GM12873 (cell line): Measurements from ENCODE around the gene MON1A.

Experiments used
- TF ChIP-seq, protein P1 (sequence below): IDR thresholded peaks from 2 replicates; pipeline ENCODE4 v1.5.1; 2012; ENCODE audit warnings: low read depth, mild to moderate bottlenecking, moderate library complexity, low read length, control low read depth; ENCODE audit not compliant: insufficient read depth; ENCODE audit errors: missing control alignments

MON1A gene

DNA sequence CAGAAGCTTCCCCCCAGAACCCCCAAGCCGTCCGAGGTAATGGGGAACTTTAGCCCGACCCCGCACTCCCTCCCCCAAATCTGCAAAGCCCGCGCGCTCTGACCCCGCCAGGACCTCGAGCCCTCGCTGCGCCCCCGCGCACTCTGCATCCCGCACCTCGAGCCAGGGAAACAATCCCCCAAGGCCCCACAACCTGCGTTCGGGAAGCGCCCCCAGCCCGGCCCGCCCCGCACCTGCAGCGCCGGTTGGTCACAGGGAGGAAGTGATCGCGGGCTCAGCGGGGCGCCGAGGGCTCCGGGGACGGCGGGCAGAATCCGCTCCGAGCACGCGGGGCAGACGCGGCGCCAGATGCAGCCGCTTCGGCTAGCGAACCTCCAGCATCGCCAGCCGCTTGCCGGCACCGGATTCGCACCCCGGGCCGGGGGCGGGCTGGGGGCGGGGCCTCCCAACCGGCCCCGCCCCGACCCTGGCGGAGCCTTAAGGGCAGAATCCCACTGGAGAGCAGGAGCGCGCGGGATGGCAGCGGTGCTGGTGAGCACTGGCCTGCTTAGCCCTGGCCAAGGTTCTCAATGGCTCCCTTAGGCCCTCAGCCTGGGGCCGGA, 60.0 kb downstream of the MON1A start, which contains the start of gene CAMKV:
CAMKV (minus strand) TSS at position 382 of the 602 bp plus-strand sequence. CDS start 7,518 bp downstream, outside the sequence.
- TF ChIP-seq, protein P1, sequence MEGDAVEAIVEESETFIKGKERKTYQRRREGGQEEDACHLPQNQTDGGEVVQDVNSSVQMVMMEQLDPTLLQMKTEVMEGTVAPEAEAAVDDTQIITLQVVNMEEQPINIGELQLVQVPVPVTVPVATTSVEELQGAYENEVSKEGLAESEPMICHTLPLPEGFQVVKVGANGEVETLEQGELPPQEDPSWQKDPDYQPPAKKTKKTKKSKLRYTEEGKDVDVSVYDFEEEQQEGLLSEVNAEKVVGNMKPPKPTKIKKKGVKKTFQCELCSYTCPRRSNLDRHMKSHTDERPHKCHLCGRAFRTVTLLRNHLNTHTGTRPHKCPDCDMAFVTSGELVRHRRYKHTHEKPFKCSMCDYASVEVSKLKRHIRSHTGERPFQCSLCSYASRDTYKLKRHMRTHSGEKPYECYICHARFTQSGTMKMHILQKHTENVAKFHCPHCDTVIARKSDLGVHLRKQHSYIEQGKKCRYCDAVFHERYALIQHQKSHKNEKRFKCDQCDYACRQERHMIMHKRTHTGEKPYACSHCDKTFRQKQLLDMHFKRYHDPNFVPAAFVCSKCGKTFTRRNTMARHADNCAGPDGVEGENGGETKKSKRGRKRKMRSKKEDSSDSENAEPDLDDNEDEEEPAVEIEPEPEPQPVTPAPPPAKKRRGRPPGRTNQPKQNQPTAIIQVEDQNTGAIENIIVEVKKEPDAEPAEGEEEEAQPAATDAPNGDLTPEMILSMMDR: no peak

GRCh38 chr3:49868862-49869466, 60.6 kb downstream of the MON1A start:
- TF ChIP-seq, protein P1: no peak

DNA sequence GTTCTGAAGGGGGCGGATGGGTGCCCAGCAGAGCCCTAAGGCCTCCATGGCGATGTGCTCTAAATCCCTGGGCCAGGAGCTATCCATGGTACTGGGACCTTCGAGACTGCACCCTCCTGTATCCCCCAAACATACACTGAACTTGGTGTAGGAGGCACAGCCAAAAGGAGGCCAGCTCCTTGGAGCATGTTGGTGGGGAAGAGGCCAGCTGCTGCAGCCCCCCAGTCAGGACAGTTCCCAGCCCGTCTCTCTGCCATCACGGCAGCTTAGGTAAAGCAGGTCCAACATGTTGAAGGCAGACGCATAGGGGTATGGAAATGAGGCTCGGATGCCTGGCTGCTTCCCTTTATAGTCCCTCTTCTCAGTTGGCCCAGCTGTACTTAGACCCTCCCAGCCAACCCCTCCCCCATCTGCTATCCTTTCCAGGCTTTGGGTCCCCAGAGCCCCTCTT, 61.7 kb downstream of the MON1A start:
- TF ChIP-seq, protein P1: no peak

DNA sequence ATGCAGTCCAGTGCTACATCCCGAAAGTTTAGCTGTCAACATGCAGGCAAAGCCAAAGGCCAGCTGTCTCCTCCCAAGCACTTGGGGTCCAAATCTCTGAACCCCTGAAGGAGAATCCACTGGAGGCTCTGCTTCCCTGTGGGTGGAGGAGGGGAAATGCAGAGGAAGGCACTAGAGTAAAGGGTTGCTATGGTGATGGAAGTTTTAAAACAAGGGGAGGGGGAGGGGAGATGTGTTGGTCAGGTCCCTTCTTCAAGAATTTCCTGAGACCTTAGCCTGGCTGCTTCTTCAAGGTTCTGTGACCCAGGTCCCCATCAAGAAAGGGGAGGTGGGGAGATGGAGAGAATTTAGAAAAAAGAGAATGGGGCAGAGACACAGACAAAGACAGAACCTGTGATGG, 62.2 kb downstream of the MON1A start:
- TF ChIP-seq, protein P1: no peak

DNA sequence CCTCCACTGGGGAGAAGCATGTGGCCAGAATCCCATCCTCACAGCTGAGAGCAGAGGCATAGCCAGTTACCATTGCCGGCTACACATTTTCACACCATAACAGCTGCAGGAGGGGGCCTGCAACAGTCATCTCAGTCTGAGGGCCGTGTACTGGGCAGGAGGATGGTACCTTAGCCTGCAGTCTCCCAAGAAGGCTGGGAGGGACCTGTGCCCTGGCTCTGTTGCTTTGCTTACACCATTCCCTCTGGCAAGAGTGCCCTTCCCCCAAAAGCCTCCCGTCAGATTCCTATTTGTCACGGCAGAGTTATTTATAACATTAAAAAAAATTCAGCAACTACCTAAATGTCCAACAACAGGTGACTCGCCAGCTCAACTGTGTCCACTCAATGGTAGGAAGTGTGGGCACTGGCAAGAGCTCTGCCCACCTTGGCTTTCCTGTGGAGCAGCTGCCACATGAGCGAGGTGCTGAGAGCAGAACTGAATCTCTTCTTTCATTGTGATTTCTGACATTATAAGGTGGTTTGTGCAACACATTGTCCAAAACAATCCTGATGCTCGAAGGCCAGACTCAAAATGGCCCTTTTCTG, 64.3 kb downstream of the MON1A start:
- TF ChIP-seq, protein P1: no peak

GRCh38 chr3:49864505-49864904, 65.1 kb downstream of the MON1A start:
- TF ChIP-seq, protein P1: no peak

DNA sequence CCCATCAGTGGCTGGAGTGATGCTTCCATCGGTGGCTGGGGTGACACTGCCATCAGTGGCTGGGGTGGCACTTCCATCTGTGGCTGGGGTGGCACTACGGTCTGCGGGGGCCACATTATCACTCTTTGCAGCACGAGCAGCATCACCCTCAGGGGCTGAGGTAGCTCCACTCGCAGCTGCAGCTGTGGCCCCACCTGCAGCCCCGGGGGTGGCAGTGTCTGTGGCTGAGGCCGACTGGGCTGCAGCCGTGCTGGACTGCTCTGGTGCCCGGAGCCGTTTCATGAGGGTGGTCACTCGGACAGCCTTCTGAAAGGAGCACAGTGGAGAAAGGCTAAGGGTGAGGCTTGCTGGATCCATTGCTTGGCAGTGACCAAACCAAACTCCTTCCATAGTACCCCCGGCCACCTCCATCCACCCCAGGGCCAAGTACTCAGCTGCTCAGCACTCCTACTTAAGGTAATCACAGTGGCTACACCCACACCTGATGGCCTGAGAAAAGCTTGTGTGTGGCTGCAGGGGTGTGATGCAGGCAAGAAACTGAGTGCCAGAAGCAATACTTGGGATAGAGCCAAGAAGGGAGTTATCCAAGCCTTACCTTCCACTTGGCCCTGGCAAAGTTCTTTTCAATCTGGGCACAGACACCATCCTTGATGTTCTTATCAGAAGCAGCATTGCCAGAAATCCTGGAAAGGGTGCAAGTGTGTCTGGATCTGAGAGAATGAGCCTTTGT, 69.9 kb downstream of the MON1A start:
- TF ChIP-seq, protein P1: no peak
